ENCODE data around the gene FAM50B. TPM values are rescaled to one million over a fixed set of nuclear protein-coding genes. Genes with fewer than 3 reads are reported as not detected.

Gene FAM50B
- total and polyA plus RNA-seq, 2 experiments from 2014 or later: 4.4 to 4.8 TPM

- 0 out of 2 replicates have a peak, but pooled peaks cover 5% of the 10 kb centered on the region for H3K27me3 ChIP-seq (ENCODE audit: insufficient read depth)
- DNase-seq (ENCODE audit: low spot score): no peak
- Mint-ChIP-seq H3K27me3 (ENCODE audit: insufficient read depth, low read depth, poor library complexity) (peaks cover 10% of the 10 kb centered on the region), H3K36me3 (ENCODE audit: low read depth) (peaks cover 11% of the 10 kb centered on the region; the same call in 1 of the 3 replicates), H3K9me3 (no peaks in the 10 kb centered on the region), H3K4me3 (no peak overlapping the region), H3K27ac (no peak overlapping the region), H3K4me1 (peaks cover 6% of the 10 kb centered on the region; the same call in 2 of the 3 replicates)
- no peaks in the 10 kb centered on the region for H4K20me1 ChIP-seq (replicated peaks; ENCODE audit: insufficient read depth)
- no peak overlapping the region for H3K27ac ChIP-seq (ENCODE audit: low read depth)
- TF ChIP-seq CTCF (conservative IDR thresholded peaks at IDR 0.05; ENCODE audit: low read depth in 2 of 2): no peak
- no peak for TF ChIP-seq ZNF114 (CRISPR knock-in tag; IDR thresholded peaks at IDR 0.05)
- TF ChIP-seq EZH2 (IDR thresholded peaks at IDR 0.05; ENCODE audit: low read depth, unreplicated experiment): no peak
- no peak for TF ChIP-seq POLR2AphosphoS5 (IDR thresholded peaks at IDR 0.05; ENCODE audit: low read depth)
- TF ChIP-seq ZNF462 (CRISPR knock-in tag; IDR thresholded peaks at IDR 0.05): no peak
- no peak overlapping the region for H2AFZ ChIP-seq
- no peak overlapping the region for H3K4me2 ChIP-seq
- no peak overlapping the region for H3K4me3 ChIP-seq
- H3K9me2 ChIP-seq (ENCODE audit: insufficient read depth): no peaks in the 10 kb centered on the region
- no peaks in the 10 kb centered on the region for H3K36me3 ChIP-seq (ENCODE audit: insufficient read depth)
- no peak for ATAC-seq
- H3K4me1 ChIP-seq (ENCODE audit: insufficient read depth): peaks cover 4% of the 10 kb centered on the region; the same call in 1 of the 2 replicates
- H3K79me2 ChIP-seq (replicated peaks; ENCODE audit: insufficient read depth): no peaks in the 10 kb centered on the region
- H3F3A ChIP-seq (replicated peaks; ENCODE audit: low read depth): no peaks in the 10 kb centered on the region
Measured at GRCh38 chr6:3852391-3852790, 3.2 kb downstream of the FAM50B start.

Data from GM23338 (cell line).